ENCODE results near the gene OSGIN1. TPM values are rescaled to one million over a fixed set of nuclear protein-coding genes. Genes with fewer than 3 reads are reported as not detected.

Gene OSGIN1
- total RNA-seq, 2 donors from 2014 or later, result 6.2 to 6.8 TPM

- intact Hi-C loops (cut with DNase I), result no loop called here
Measured at GRCh38 chr16:83980794-83981193, 27.8 kb downstream of the OSGIN1 start.

GRCh38 chr16:83981799-83982198, 28.8 kb downstream of the OSGIN1 start:
- intact Hi-C loops (cut with DNase I), result no loop called here
- DNase-seq (ENCODE audit: low spot score), result no peak

More at GRCh38 chr16:83980794-83981193, 27.8 kb downstream of the OSGIN1 start:
- no peak for DNase-seq (ENCODE audit: low spot score)

- no peak for DNase-seq (ENCODE audit: low spot score)
- intact Hi-C loops (cut with DNase I), result no loop called here
Measured at GRCh38 chr16:83983491-83983890, 30.5 kb downstream of the OSGIN1 start.

GRCh38 chr16:83989300-83989699, 36.3 kb downstream of the OSGIN1 start:
- no peak for DNase-seq (ENCODE audit: low spot score)
- intact Hi-C loops (cut with DNase I), result no loop called here

GRCh38 chr16:83990492-83990891, 37.5 kb downstream of the OSGIN1 start:
- DNase-seq (ENCODE audit: low spot score), result no peak
- intact Hi-C loops (cut with DNase I), result no loop called here

- intact Hi-C loops (cut with DNase I), result no loop called here
- no peak for DNase-seq (ENCODE audit: low spot score)
Measured at GRCh38 chr16:83992624-83993023, 39.6 kb downstream of the OSGIN1 start.

- no peak for DNase-seq (ENCODE audit: low spot score)
- intact Hi-C loops (cut with DNase I), result no loop called here
Measured at GRCh38 chr16:83994087-83994486, 41.0 kb downstream of the OSGIN1 start.

- intact Hi-C loops (cut with DNase I), result no loop called here
- DNase-seq (ENCODE audit: low spot score), result no peak
Measured at GRCh38 chr16:83994703-83995102, 41.7 kb downstream of the OSGIN1 start.

GRCh38 chr16:83995754-83996153, 42.7 kb downstream of the OSGIN1 start:
- no peak for DNase-seq (ENCODE audit: low spot score)
- intact Hi-C loops (cut with DNase I), result no loop called here

- no peak for DNase-seq (ENCODE audit: low spot score)
- intact Hi-C loops (cut with DNase I), result no loop called here
Measured at GRCh38 chr16:83996481-83997252, 43.6 kb downstream of the OSGIN1 start.

GRCh38 chr16:83998091-83998490, 45.1 kb downstream of the OSGIN1 start:
- DNase-seq (ENCODE audit: low spot score), result no peak
- intact Hi-C loops (cut with DNase I), result no loop called here

GRCh38 chr16:84000989-84001642, 48.1 kb downstream of the OSGIN1 start:
- intact Hi-C loops (cut with DNase I), result loop anchor here in 1 of 2 donors (2.0 kb wide), 1 partner anchor 58 kb away; no protein-coding TSS in a partner anchor
- DNase-seq (ENCODE audit: low spot score), result no peak

- DNase-seq (ENCODE audit: low spot score), result no peak
- intact Hi-C loops (cut with DNase I), result loop anchor here in 1 of 2 donors (2.0 kb wide), 1 partner anchor 57 kb away; no protein-coding TSS in a partner anchor
Measured at GRCh38 chr16:84001726-84002125, 48.7 kb downstream of the OSGIN1 start.

GRCh38 chr16:84003038-84003437, 50.0 kb downstream of the OSGIN1 start:
- intact Hi-C loops (cut with DNase I), result no loop called here
- no peak for DNase-seq (ENCODE audit: low spot score)

- no peak for DNase-seq (ENCODE audit: low spot score)
- intact Hi-C loops (cut with DNase I), result no loop called here
Measured at GRCh38 chr16:84004442-84004841, 51.4 kb downstream of the OSGIN1 start.

- intact Hi-C loops (cut with DNase I), result no loop called here
- DNase-seq (ENCODE audit: low spot score), result no peak
Measured at GRCh38 chr16:84005391-84005790, 52.4 kb downstream of the OSGIN1 start.

- no peak for DNase-seq (ENCODE audit: low spot score)
- intact Hi-C loops (cut with DNase I), result no loop called here
Measured at GRCh38 chr16:84007520-84007919, 54.5 kb downstream of the OSGIN1 start.

GRCh38 chr16:84007965-84008364, 54.9 kb downstream of the OSGIN1 start:
- intact Hi-C loops (cut with DNase I), result no loop called here

GRCh38 chr16:84009282-84009681, 56.2 kb downstream of the OSGIN1 start:
- intact Hi-C loops (cut with DNase I), result no loop called here
- no peak for DNase-seq (ENCODE audit: low spot score)

More at GRCh38 chr16:84007965-84008364, 54.9 kb downstream of the OSGIN1 start:
- no peak for DNase-seq (ENCODE audit: low spot score)

GRCh38 chr16:84013787-84014569, 60.9 kb downstream of the OSGIN1 start:
- intact Hi-C loops (cut with DNase I), result no loop called here
- DNase-seq (ENCODE audit: low spot score), result no peak

Data from posterior vena cava (tissue), 2 donors.